WTC11 (cell line): ENCODE results near the gene CCSER1. TPM values are rescaled to one million over a fixed set of nuclear protein-coding genes. Genes with fewer than 3 reads are reported as not detected.

ENCODE experiments used
- ATAC-seq: fragments of 200-7000 bp; cut with Tn5 transposase; 2 replicates; pipeline ENCODE4 v1.10.0; 2021; ENCODE audit warnings: mild to moderate bottlenecking, moderate library complexity
- CTCF ChIA-PET: fragments of 300-600 bp; sonication (Branson Sonifier 250); formaldehyde crosslinking; loops from one replicate; lab custom pipeline; 2021; ENCODE audit warnings: antibody characterized with exemption; lab: Charles Lee
- POLR2A ChIA-PET: fragments of 350-600 bp; sonication (Branson Sonifier 250); formaldehyde crosslinking; loops from one replicate; lab custom pipeline; 2021; ENCODE audit warnings: antibody characterized with exemption; lab: Charles Lee
- DNase-seq: peaks from one replicate; pipeline ENCODE4 v3.0.0; 2021; ENCODE audit warnings: low spot score
- H3K27ac Mint-ChIP-seq: 2 replicates; pipeline ENCODE4 v1.8.0; 2021; ENCODE audit warnings: mixed read lengths
- H3K27me3 Mint-ChIP-seq: 2 replicates; pipeline ENCODE4 v1.8.0; 2021; ENCODE audit warnings: low read depth, mild to moderate bottlenecking, moderate library complexity, mixed read lengths
- H3K36me3 Mint-ChIP-seq: 2 replicates; pipeline ENCODE4 v1.8.0; 2021; ENCODE audit warnings: mixed read lengths
- H3K4me1 Mint-ChIP-seq: 2 replicates; pipeline ENCODE4 v1.8.0; 2022; ENCODE audit warnings: mixed read lengths
- H3K4me3 Mint-ChIP-seq: 2 replicates; pipeline ENCODE4 v1.8.0; 2021; ENCODE audit warnings: mild to moderate bottlenecking, moderate library complexity, mixed read lengths
- H3K9me3 Mint-ChIP-seq: 2 replicates; pipeline ENCODE4 v1.8.0; 2021; ENCODE audit warnings: mixed read lengths
- AR ChIP-seq: fragments of 250-450 bp; sonication (Bioruptor Pico); IDR thresholded peaks from 2 replicates; pipeline ENCODE4 v1.9.0; 2021; ENCODE audit warnings: mild to moderate bottlenecking
- ARID4B ChIP-seq: sonication (generic); formaldehyde crosslinking; IDR thresholded peaks from 2 replicates; pipeline ENCODE4 v1.8.0; 2023; ENCODE audit warnings: missing genetic modification reagents, mild to moderate bottlenecking, borderline replicate concordance
- ATF2 ChIP-seq: sonication (generic); formaldehyde crosslinking; IDR thresholded peaks from 2 replicates; pipeline ENCODE4 v1.8.1; 2022; ENCODE audit warnings: low read depth, missing genetic modification reagents, borderline replicate concordance
- CDX4 ChIP-seq: fragments of 250-450 bp; sonication (Bioruptor Pico); IDR thresholded peaks from 2 replicates; pipeline ENCODE4 v1.9.0; 2021; ENCODE audit warnings: moderate library complexity, mild to moderate bottlenecking, inconsistent platforms, borderline replicate concordance
- CREB1 ChIP-seq: sonication (generic); formaldehyde crosslinking; IDR thresholded peaks from 2 replicates; pipeline ENCODE4 v1.8.0; 2023; ENCODE audit warnings: mild to moderate bottlenecking, missing genetic modification reagents
- ELF4 ChIP-seq: sonication (generic); formaldehyde crosslinking; IDR thresholded peaks from 2 replicates; pipeline ENCODE4 v1.8.1; 2022; ENCODE audit warnings: low read depth, mild to moderate bottlenecking, moderate library complexity, missing genetic modification reagents
- EMX1 ChIP-seq: fragments of 250-450 bp; sonication (Bioruptor Pico); IDR thresholded peaks from 2 replicates; pipeline ENCODE4 v1.8.0; 2021; ENCODE audit warnings: mild to moderate bottlenecking
- ETV6 ChIP-seq: sonication (generic); formaldehyde crosslinking; IDR thresholded peaks from 2 replicates; pipeline ENCODE4 v1.8.1; 2022; ENCODE audit warnings: mild to moderate bottlenecking, missing genetic modification reagents
- FOXK1 ChIP-seq: sonication (generic); formaldehyde crosslinking; IDR thresholded peaks from 2 replicates; pipeline ENCODE4 v1.8.0; 2022; ENCODE audit warnings: mild to moderate bottlenecking, moderate library complexity, missing genetic modification reagents
- GABPB1 ChIP-seq: sonication (generic); formaldehyde crosslinking; IDR thresholded peaks from 2 replicates; pipeline ENCODE4 v1.8.1; 2023; ENCODE audit warnings: mild to moderate bottlenecking, missing genetic modification reagents
- HMGA2 ChIP-seq: fragments of 250-450 bp; sonication (Bioruptor Pico); IDR thresholded peaks from 2 replicates; pipeline ENCODE4 v1.4.0; 2021; ENCODE audit warnings: mild to moderate bottlenecking, moderate library complexity
- IRF2 ChIP-seq: sonication (generic); formaldehyde crosslinking; IDR thresholded peaks from 2 replicates; pipeline ENCODE4 v1.8.0; 2022; ENCODE audit warnings: low read depth, missing genetic modification reagents, borderline replicate concordance
- JAZF1 ChIP-seq: fragments of 250-450 bp; sonication (Bioruptor Pico); IDR thresholded peaks from 2 replicates; pipeline ENCODE4 v1.9.0; 2021; ENCODE audit warnings: moderate library complexity, mild to moderate bottlenecking, inconsistent platforms
- MLX ChIP-seq: sonication (generic); formaldehyde crosslinking; IDR thresholded peaks from 2 replicates; pipeline ENCODE4 v1.8.1; 2023; ENCODE audit warnings: mild to moderate bottlenecking, missing genetic modification reagents, moderate library complexity
- MXD4 ChIP-seq: fragments of 250-450 bp; sonication (Bioruptor Pico); IDR thresholded peaks from 2 replicates; pipeline ENCODE4 v1.8.0; 2021; ENCODE audit warnings: mild to moderate bottlenecking, moderate library complexity, borderline replicate concordance
- NFATC4 ChIP-seq: fragments of 250-450 bp; sonication (Bioruptor Pico); IDR thresholded peaks from 2 replicates; pipeline ENCODE4 v1.9.0; 2021; ENCODE audit warnings: mild to moderate bottlenecking
- NR1H2 ChIP-seq: sonication (generic); formaldehyde crosslinking; IDR thresholded peaks from 2 replicates; pipeline ENCODE4 v1.9.0; 2021; ENCODE audit warnings: mild to moderate bottlenecking, moderate library complexity, missing genetic modification reagents
- NR2C2 ChIP-seq: sonication (generic); formaldehyde crosslinking; IDR thresholded peaks from 2 replicates; pipeline ENCODE4 v1.8.0; 2022; ENCODE audit warnings: mild to moderate bottlenecking, missing genetic modification reagents
- SOX15 ChIP-seq: fragments of 250-450 bp; sonication (Bioruptor Pico); IDR thresholded peaks from 2 replicates; pipeline ENCODE4 v1.9.0; 2021; ENCODE audit warnings: mild to moderate bottlenecking
- SP1 ChIP-seq: sonication (generic); formaldehyde crosslinking; conservative IDR thresholded peaks from 2 replicates; pipeline ENCODE4 v1.8.1; 2022; ENCODE audit warnings: missing genetic modification reagents
- TP53 ChIP-seq: sonication (generic); formaldehyde crosslinking; IDR thresholded peaks from 2 replicates; pipeline ENCODE4 v1.8.1; 2023; ENCODE audit warnings: mild to moderate bottlenecking, missing genetic modification reagents
- total RNA-seq: library from RNA; stranded (reverse); gene quantifications from 3 replicates; pipeline ENCODE4 v1.2.3, GENCODE V29; 2021

The CCSER1 gene
- total RNA-seq, 1 experiment from 2014 or later: 0.87 TPM

GRCh38 chr4:91317434-91317833 lies 1190.2 kb downstream of the CCSER1 start:
- no peak for ATAC-seq
- Mint-ChIP-seq H3K4me1 (peaks cover 11% of the 10 kb centered on the region), H3K27ac (no peak overlapping the region), H3K36me3 (no peaks in the 10 kb centered on the region), H3K9me3 (0 out of 2 replicates have a peak, but pooled peaks cover 8% of the 10 kb centered on the region), H3K27me3 (no peaks in the 10 kb centered on the region), H3K4me3 (no peak overlapping the region)
- ChIA-PET POLR2A (no interaction called here), CTCF (no interaction called here)
- DNase-seq: no peak
- TF ChIP-seq GABPB1 (CRISPR knock-in tag) (no peak), NR2C2 (CRISPR knock-in tag) (no peak), JAZF1 (no peak), MLX (CRISPR knock-in tag) (no peak), SP1 (no peak), ELF4 (no peak), FOXK1 (CRISPR knock-in tag) (no peak), ARID4B (CRISPR knock-in tag) (no peak), NFATC4 (CRISPR knock-in tag) (no peak)

- no peaks in the 10 kb centered on the region; the same call in 1 of the 2 replicates for H3K27me3 Mint-ChIP-seq
- H3K27ac Mint-ChIP-seq: no peak overlapping the region
- DNase-seq: no peak
- H3K36me3 Mint-ChIP-seq: peaks cover 2% of the 10 kb centered on the region; the same call in 1 of the 2 replicates
- no peak overlapping the region for H3K4me3 Mint-ChIP-seq
- H3K9me3 Mint-ChIP-seq: peaks cover 7% of the 10 kb centered on the region
- ATAC-seq: no peak
- TF ChIP-seq TP53 (CRISPR knock-in tag) (no peak), ETV6 (CRISPR knock-in tag) (no peak), HMGA2 (CRISPR knock-in tag) (no peak), CREB1 (no peak), NR2C2 (CRISPR knock-in tag) (no peak), SOX15 (CRISPR knock-in tag) (no peak), AR (no peak), NR1H2 (no peak), MXD4 (no peak), ATF2 (no peak), EMX1 (CRISPR knock-in tag) (no peak), CDX4 (no peak), IRF2 (CRISPR knock-in tag) (no peak)
- H3K4me1 Mint-ChIP-seq: peaks cover 11% of the 10 kb centered on the region
- ChIA-PET CTCF (no interaction called here), POLR2A (no interaction called here)
Observed at GRCh38 chr4:91319556-91320268, 1192.5 kb downstream of the CCSER1 start.
